ENCODE data around the gene ZNF627. TPM values are rescaled to one million over a fixed set of nuclear protein-coding genes. Genes with fewer than 3 reads are reported as not detected.

Gene ZNF627
- total and polyA plus RNA-seq, 7 donors: 2.6 to 5.6 (median 4.2) TPM

DNA sequence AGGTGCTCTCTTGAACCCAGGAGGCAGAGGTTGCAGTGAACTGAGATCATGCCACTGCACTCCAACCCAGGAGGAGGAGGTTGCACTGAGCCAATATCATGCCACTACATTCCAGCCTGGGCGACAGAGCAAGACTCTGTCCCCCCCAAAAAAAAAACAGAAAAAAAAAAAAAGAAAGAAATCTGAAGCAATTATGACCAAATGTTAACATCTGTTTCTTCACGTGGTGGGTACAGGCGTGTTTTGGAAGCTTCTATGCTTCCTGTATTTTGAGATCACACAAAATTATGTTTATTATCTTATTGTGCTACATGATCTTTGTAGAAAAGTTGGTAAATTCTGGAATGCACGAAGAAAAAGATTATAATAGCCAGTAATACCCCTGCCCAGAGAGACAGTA is 17.2 kb upstream of the ZNF627 start:
- H3K4me3 ChIP-seq: no peak overlapping the region
- H3K27ac ChIP-seq: no peak overlapping the region
- H3K4me1 ChIP-seq: no peaks in the 10 kb centered on the region
- H3K27me3 ChIP-seq (ENCODE audit: insufficient read depth in 3 of 3, low read length in 2 of 3): peaks cover 0 to 21% (median 1%) of the 10 kb centered on the region in 3 donors
- ATAC-seq (no peak), DNase-seq (no peak)
- 43 to 56% (median 46%) methylated on average over 4 of the region's 4 CpGs for WGBS, 3 donors
- no peaks in the 10 kb centered on the region for H3K36me3 ChIP-seq (ENCODE audit: insufficient read depth in 1 of 2, low read depth in 1 of 2)
- H3K9me3 ChIP-seq: no peaks in the 10 kb centered on the region
- TF ChIP-seq, protein P1, sequence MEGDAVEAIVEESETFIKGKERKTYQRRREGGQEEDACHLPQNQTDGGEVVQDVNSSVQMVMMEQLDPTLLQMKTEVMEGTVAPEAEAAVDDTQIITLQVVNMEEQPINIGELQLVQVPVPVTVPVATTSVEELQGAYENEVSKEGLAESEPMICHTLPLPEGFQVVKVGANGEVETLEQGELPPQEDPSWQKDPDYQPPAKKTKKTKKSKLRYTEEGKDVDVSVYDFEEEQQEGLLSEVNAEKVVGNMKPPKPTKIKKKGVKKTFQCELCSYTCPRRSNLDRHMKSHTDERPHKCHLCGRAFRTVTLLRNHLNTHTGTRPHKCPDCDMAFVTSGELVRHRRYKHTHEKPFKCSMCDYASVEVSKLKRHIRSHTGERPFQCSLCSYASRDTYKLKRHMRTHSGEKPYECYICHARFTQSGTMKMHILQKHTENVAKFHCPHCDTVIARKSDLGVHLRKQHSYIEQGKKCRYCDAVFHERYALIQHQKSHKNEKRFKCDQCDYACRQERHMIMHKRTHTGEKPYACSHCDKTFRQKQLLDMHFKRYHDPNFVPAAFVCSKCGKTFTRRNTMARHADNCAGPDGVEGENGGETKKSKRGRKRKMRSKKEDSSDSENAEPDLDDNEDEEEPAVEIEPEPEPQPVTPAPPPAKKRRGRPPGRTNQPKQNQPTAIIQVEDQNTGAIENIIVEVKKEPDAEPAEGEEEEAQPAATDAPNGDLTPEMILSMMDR (IDR thresholded peaks at IDR 0.05): no peak
- intact Hi-C loops (cut with DNase I): loop anchor here in 1 of 2 donors (10.0 kb wide), 1 partner anchor 285 kb away; the partner anchor contains the start of gene TSPAN16

DNA sequence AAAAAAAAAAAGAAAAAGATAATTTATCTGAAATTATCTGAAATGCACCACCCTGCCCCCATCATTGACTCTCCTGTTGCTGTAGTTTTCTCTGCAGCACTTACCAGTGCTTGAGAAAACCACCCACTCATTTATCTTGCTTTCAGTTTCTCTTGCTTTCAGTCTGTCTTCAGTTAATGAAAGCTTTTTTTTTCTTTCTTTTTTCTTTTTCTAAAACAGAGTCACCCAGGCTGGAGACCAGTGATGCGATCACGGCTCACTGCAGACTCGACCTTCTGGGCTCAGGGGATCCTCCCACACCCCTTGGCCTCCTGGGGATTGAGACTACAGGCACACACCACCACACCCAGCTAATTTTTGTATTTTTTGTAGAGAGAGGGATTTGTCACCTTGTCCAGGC is 15.5 kb upstream of the ZNF627 start:
- intact Hi-C loops (cut with DNase I): loop anchor here in 1 of 2 donors (10.0 kb wide), 1 partner anchor 287 kb away; the partner anchor contains the start of gene TSPAN16
- H3K27ac ChIP-seq: no peak overlapping the region
- ATAC-seq: no peak
- H3K36me3 ChIP-seq (ENCODE audit: insufficient read depth in 1 of 2, low read depth in 1 of 2): no peaks in the 10 kb centered on the region
- no peak for DNase-seq
- H3K4me3 ChIP-seq: no peak overlapping the region
- H3K4me1 ChIP-seq: no peaks in the 10 kb centered on the region
- WGBS, 3 donors: 43 to 52% (median 48%) methylated on average over 3 of the region's 3 CpGs
- TF ChIP-seq, protein P1 (IDR thresholded peaks at IDR 0.05): no peak
- peaks cover 0 to 21% (median 1%) of the 10 kb centered on the region in 3 donors for H3K27me3 ChIP-seq (ENCODE audit: insufficient read depth in 3 of 3, low read length in 2 of 3)
- no peaks in the 10 kb centered on the region for H3K9me3 ChIP-seq

DNA sequence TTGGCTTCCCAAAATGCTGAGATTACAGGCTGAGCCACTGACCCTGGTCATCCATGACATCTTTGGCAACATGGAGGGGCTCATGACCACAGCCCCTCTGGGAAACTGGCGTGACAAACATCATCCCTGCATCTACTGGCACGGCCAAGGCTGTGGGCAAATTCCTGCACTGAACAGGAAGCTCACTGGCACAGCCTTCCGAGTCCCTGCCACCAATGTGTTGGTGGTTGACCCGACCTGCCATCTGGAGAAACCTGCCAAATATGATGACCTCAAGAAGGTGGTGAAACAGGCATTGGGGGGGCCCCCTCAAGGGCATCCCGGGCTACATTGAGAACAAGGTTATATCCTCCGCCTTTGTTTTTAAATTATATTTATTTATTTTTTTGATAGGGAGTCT is 11.0 kb upstream of the ZNF627 start:
- intact Hi-C loops (cut with DNase I): loop anchor here (2.0 to 10.0 kb wide), 4 partner anchors 89 to 294 kb away; partner anchors contain the start of genes EPOR (in 1 of the 2) and TSPAN16 (in 1 of the 2)
- Histone ChIP-seq H3K27me3 (ENCODE audit: insufficient read depth in 3 of 3, low read length in 2 of 3) (no peaks in the 10 kb centered on the region), H3K9me3 (no peaks in the 10 kb centered on the region), H3K4me1 (no peaks in the 10 kb centered on the region), H3K4me3 (no peak overlapping the region), H3K36me3 (ENCODE audit: insufficient read depth in 1 of 2, low read depth in 1 of 2) (no peaks in the 10 kb centered on the region), H3K27ac (no peak overlapping the region)
- DNase-seq: no peak
- TF ChIP-seq, protein P1 (IDR thresholded peaks at IDR 0.05): no peak
- ATAC-seq: no peak
- 51 to 61% (median 61%) methylated on average over 6 of the region's 6 CpGs for WGBS, 3 donors

DNA sequence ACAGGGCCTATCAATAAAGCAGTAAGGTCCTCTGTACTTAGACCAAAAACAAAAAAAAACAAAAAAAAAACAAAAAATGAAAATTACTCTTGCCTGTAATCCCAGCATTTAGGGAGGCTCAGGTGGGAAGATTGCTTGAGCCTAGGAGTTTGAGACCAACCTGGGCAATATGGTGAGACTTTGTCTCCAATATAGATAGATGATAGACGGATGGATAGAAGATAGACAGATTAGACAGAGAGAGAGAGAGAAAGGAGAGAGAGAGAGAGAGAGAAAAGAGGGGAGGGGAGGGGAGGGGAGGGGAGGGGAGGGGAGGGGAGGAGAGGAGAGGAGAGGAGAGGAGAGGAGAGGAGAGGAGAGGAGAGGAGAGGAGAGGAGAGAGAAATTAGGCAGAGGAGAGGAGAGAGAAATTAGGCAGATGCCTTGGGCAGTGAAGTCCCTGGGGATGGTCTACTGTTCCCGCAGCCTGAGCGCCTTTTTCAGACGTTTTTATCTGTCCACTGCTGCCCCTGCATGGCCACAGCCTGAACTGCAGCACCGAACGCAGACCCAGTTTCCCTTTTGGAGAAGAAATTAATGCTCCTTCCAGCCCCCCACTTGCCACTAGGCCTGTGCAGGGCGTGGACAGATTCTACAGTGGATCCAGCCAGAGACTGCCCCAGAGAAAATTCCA is 9.8 kb upstream of the ZNF627 start:
- H3K27me3 ChIP-seq (ENCODE audit: insufficient read depth in 3 of 3, low read length in 2 of 3): no peaks in the 10 kb centered on the region
- WGBS, 3 donors: 2 to 4% (median 3%) methylated on average over 6 to 7 of the region's 7 CpGs
- TF ChIP-seq, protein P1 (IDR thresholded peaks at IDR 0.05): peak; percentile 88
- no peaks in the 10 kb centered on the region for H3K4me1 ChIP-seq
- peak; percentile 74 to 81 for DNase-seq
- H3K4me3 ChIP-seq: no peak overlapping the region
- ATAC-seq: peak; percentile 85 to 92 (median 90)
- H3K27ac ChIP-seq: no peak overlapping the region
- no peaks in the 10 kb centered on the region for H3K36me3 ChIP-seq (ENCODE audit: insufficient read depth in 1 of 2, low read depth in 1 of 2)
- H3K9me3 ChIP-seq: no peaks in the 10 kb centered on the region
- intact Hi-C loops (cut with DNase I): loop anchor here (2.0 to 10.0 kb wide), 4 partner anchors 90 to 295 kb away; partner anchors contain the start of genes EPOR (in 1 of the 2) and TSPAN16 (in 1 of the 2)

All from psoas muscle (tissue), 8 donors.